GM06990 (cell line): Measurements from ENCODE around the gene TRIP10.
"Not testable (repeated sequence)": the region's sequence is repeated elsewhere in the genome, so short reads cannot be mapped to it uniquely, and the experiment has no call there.

ENCODE experiments used
- DNase-seq: peaks from one replicate; pipeline ENCODE4 v3.0.0-alpha.2; 2011; ENCODE audit not compliant: insufficient read length; ENCODE audit errors: extremely low read depth
- H3K27me3 ChIP-seq: replicated peaks from 2 replicates; pipeline ENCODE4 v1.6.0; 2011; ENCODE audit warnings: low read length; ENCODE audit not compliant: control insufficient read depth, insufficient read depth
- H3K36me3 ChIP-seq: 2 replicates; pipeline ENCODE4 v1.5.1; 2011; ENCODE audit warnings: low read length; ENCODE audit not compliant: control insufficient read depth, insufficient read depth
- H3K4me3 ChIP-seq: replicated peaks from 2 replicates; pipeline ENCODE4 v1.5.1; 2011; ENCODE audit warnings: low read depth, mild to moderate bottlenecking, control low read depth, low read length
- TF ChIP-seq, protein P1 (sequence below): IDR thresholded peaks from 2 replicates; pipeline ENCODE4 v1.5.1; 2011; ENCODE audit warnings: low read length, control low read depth, mild to moderate bottlenecking, inconsistent platforms; ENCODE audit not compliant: insufficient read depth, poor library complexity, severe bottlenecking

TRIP10 gene

DNA sequence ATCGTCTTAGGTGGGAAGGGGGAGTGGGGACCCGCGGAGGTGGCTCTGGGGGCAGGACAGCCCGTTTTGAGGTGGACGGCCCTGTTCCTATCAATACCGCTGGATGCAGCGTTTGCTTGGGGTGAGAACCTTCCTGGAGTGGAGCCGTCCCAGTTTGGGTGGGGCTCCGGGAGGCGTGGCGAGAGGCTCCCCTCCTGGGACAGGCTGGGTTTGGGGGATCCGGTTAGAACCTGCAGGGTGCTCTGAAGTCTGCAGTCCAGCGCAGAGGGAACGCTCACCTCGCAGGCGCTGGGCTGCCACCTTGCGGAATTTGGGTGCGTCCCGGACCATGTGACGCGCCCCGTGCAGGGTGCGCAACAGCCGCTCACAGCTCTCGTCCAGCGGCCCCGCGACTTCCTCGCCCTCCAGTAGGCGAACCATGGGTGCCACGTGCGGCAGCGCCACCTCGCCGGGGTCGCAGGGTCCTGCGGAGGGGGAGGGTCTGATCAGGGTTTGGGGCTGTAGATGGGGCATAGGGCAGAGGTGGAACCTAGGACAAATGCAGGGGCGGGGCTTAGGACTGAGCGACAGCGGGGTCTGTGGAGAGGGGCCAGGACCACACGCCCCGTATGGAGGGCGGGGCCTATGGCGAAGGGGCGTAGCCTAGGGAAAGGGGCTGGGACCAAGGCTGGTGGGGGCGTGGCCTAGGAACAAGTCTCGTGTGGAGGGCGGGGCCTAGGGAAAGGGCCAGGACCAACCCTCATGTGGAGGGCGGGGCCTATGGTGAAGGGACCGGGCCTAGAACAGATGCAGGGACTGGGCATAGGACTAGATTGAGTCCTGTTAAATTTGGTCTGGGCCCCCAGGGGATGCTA, 13.9 kb downstream of the TRIP10 start:
- H3K27me3 ChIP-seq: no peaks in the 10 kb centered on the region

DNA sequence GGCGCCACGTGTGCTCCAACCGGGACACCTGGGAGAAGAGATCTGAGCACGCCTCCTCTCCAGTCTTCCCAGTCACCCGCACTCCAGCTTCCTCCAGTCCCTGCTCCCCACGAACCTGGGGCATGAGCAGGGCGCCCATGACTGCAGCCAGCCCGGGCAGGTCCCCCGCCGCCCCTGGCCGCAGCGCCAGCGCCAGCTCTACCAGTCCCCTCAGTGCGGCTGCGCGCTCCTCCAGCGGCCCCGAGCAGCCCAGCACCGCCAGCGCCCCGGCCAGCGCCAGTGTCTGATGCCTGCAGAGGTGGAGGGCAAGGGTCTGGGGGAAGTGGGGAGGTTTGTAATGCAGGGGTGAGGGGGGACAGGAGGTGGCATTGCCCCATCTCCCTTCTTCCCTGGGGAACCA, 14.7 kb downstream of the TRIP10 start:
- no peak overlapping the region for H3K4me3 ChIP-seq
- no peak for DNase-seq
- H3K36me3 ChIP-seq: peaks cover 16% of the 10 kb centered on the region
- H3K27me3 ChIP-seq: no peaks in the 10 kb centered on the region
- TF ChIP-seq, protein P1, sequence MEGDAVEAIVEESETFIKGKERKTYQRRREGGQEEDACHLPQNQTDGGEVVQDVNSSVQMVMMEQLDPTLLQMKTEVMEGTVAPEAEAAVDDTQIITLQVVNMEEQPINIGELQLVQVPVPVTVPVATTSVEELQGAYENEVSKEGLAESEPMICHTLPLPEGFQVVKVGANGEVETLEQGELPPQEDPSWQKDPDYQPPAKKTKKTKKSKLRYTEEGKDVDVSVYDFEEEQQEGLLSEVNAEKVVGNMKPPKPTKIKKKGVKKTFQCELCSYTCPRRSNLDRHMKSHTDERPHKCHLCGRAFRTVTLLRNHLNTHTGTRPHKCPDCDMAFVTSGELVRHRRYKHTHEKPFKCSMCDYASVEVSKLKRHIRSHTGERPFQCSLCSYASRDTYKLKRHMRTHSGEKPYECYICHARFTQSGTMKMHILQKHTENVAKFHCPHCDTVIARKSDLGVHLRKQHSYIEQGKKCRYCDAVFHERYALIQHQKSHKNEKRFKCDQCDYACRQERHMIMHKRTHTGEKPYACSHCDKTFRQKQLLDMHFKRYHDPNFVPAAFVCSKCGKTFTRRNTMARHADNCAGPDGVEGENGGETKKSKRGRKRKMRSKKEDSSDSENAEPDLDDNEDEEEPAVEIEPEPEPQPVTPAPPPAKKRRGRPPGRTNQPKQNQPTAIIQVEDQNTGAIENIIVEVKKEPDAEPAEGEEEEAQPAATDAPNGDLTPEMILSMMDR: no peak

More for the DNA sequence above, 13.9 kb downstream of the TRIP10 start:
- Histone ChIP-seq H3K36me3 (peaks cover 16% of the 10 kb centered on the region), H3K4me3 (peak overlapping the region; percentile 64)
- DNase-seq: peak; percentile 91
- TF ChIP-seq, protein P1: peak; percentile 72

DNA sequence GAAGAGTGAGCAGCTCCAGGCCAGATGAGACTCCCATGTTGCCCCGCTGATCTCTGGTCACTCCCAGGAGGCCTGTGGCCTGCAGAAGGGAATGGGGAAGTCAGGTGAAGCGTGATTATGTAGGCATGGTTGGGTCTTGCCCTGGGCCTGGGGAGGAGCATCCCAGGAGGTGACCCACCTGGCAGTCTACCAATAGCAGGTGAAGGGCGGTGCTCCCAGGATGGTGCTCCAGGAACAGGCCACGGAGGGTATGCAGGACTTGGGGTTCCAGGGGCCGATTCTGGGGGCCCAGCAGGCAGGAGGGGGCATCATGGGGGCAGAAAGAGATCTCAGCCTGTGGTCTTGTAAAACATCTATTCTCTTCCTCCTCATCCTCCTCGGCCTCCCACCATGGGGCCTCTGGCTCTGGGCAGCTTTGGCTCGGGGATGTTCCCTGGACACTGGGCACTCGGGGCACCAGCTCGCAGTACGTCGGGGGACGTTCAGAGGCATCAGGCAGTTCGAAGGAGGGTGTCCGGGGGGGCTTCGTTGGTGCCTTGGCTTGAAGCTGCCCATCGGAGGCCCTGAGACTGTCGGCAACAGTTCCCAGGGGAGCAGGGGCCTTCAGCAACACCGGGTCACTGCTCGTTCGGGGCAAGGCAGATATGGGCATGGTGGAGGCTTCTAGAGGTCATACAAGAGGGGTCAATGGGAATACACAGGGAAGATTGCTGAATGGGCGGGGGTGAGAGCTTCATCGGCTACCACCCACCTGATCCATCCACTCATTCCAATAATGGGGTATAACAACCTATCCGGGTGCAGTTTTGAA, 15.4 kb downstream of the TRIP10 start:
- Histone ChIP-seq H3K4me3 (no peak overlapping the region), H3K27me3 (no peaks in the 10 kb centered on the region), H3K36me3 (peaks cover 16% of the 10 kb centered on the region)
- no peak for DNase-seq
- TF ChIP-seq, protein P1: no peak

DNA sequence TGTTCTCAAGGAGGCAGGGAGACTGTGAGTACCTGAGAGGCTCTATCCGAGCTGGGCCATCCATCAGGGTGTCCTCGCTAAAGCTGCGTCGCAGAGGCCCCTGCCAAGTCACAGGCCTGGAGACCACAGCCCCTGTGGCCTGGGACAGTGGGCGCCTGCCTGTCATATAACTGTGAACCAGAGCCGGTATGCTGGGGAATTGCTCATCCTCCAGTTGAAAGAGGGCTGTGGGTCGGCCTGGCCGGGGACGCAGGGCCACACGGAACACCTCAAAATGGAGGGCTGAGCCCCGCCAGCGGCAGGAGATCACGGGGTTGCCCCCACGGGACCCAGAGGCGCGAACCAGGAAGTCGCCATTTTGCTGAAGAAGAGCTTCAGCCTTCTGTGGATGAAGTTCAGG, 21.1 kb downstream of the TRIP10 start:
- no peaks in the 10 kb centered on the region; the same call in none of the 2 replicates for H3K36me3 ChIP-seq
- no peak overlapping the region for H3K4me3 ChIP-seq
- TF ChIP-seq, protein P1: no peak
- DNase-seq: no peak
- no peaks in the 10 kb centered on the region for H3K27me3 ChIP-seq

DNA sequence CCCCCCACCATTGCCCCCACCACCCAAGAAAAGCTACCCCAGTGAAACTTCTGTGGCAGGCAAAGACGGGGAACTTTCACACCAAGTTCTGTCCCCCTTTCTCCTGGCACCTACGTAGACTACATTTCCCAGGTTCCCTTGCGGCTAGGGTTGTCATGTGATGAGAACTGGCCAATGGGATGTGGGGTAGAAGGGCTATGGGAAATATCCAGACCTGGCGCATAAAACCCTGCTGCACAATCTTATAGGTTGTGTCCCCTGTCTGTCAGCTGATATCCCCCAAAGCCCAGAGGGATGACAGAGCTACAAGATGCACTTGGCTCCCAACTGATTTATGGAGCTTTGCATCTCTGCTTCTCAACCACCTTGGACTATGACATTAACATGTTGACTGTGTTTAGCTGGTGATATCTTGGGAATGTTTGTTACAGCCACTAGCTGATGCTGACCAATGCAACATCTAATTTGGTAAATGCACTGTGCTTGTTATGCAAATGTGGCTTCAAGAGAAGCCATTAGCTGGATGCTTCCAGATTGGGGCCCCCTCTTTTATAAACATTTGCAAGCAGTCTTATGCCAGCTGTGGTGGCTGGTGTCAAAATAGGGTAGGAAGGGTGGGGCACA, 21.7 kb downstream of the TRIP10 start:
- Histone ChIP-seq H3K4me3 (no peak overlapping the region), H3K27me3 (no peaks in the 10 kb centered on the region), H3K36me3 (no peaks in the 10 kb centered on the region; the same call in none of the 2 replicates)
- TF ChIP-seq, protein P1: no peak
- DNase-seq: no peak

DNA sequence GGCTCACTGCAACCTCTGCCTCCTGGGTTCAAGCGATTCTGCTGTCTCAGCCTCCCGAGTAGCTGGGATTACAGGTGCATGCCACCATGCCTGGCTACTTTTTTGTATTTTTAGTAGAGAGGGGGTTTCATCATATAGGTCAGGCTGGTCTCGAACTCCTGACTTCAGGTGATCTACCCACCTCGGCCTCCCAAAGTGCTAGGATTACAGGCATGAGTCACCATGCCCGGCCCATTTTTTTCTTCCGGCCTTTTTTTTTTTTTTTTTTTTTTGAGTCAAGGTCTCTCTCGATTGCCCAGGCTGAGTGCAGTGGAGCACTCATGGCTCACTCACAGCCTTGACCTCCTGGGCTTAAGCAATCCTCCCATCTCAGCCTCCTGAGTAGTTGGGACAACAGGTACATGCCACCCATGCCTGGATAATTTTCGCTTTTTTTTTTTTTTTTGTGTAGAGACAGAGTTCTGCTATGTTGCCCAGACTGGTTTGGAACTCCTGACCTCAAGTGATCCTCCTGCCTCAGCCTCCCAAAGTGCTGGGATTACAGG, 22.8 kb downstream of the TRIP10 start:
- not testable (repeated sequence) for H3K36me3 ChIP-seq, H3K4me3 ChIP-seq, H3K27me3 ChIP-seq, DNase-seq
